ENCODE results near the gene ENTPD8.

The ENTPD8 gene

GRCh38 chr9:137447722-137448601, 6.8 kb upstream of the ENTPD8 start:
- no peak for DNase-seq (ENCODE audit: low read depth in 2 of 2)

DNA sequence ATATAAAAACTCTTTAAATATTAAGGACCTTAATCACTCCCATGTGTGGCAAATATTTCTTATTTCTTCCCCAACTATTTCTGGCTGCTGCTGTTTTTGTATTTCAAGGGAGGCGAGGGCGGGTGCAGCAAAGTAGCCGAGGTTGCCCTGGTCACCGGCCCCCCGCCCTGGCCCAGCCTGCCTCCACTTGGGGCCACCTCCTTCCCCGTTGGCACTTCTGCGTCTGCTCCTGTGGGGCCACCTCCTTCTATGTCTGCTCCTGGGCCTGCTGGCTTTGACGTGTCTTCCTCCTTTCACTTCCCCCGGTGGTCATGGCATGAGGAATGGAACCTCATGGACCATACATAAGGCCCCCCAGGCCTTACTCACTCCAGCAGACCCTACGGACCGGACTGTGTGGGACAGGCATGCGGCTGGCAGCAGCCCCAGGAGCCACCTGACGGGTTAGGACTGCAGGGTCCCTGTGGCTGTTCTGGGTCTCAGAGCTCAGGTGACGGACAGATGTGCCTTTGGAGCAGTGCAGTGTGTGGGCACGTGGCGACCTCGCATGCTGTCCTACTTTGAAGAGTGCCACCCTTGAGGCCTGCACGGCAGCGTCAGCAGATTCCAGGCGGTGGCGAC, 5.8 kb upstream of the ENTPD8 start:
- no peak for DNase-seq (ENCODE audit: low read depth in 2 of 2)

GRCh38 chr9:137445930-137446431, 4.8 kb upstream of the ENTPD8 start:
- no peak for DNase-seq (ENCODE audit: low read depth in 2 of 2)

DNA sequence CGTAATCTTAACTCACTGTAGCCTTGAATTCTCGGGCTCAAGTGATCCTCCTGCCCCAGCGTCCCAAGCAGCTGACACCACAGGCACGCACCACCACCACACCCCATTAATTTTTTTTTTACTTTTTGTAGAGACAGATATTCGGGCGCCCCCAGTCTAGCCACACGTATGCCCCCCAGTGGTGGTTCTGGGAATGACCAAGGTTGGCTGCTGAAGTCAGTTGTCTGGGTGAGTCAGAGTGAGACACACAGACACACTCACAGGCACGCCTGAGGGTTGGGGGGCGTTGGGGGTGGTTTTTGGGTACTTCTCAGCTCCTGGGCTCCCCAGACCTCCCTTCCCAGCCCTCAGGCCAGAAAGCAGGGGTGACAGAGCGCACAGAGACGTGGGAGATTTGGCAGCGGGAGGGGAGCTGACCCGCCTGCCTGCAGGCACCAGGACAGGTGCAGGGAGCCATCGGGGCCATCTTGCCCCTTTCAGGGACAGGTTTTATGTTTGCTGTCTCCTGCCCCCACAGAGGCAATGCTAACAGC, 4.2 kb upstream of the ENTPD8 start:
- peak; percentile 73 to 81 for DNase-seq (ENCODE audit: low read depth in 2 of 2)

DNA sequence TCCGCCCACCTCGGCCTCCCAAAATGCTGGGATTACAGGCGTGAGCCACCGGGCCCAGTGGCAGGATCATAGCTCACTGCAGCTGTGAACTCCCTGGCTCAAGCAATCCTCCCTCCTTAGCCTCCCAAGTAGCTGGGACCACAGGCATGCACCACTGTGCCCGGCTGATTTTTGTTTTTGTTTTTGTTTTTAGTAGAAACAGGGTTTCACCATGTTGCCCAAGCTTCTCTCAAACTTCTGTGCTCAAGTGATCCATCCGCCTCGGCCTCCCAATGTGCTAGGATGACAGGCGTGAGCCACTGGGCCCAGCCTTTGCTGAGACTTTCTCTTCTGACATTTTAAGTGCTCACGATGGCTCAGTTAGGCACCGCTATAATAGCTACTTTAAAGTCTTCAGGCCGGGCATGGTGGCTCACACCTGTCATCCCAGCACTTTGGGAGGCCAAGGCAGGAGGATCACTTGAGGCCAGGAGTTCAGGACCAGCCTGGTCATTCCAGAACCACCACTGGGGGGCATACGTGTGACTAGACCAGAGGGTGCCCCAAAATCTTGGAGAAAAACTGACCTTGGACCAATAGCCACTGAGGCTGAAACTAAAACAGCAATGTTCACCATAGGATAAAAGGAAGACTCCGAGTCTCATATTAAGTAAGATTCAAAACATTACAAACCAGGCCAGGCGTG, 3.1 kb upstream of the ENTPD8 start:
- no peak for DNase-seq (ENCODE audit: low read depth in 2 of 2)

DNA sequence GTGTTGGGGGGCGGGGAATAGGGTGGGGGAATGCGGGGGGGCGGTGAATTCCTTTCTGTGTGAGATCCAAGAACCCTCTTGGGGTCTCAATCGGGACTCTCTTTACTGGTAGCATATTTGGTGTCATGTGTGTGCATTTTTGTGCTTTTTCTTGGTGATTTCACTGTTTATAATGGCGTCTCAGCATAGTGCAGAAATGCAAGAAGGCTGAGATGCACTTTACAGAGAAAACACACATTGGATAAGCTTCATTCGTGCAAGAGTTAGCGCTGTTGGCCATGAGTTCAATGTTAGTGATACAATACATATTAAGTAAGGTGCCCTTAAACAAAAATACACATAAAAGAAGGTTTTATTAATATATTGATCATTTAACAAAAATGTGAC, 771 bp upstream of the ENTPD8 start:
- no peak for DNase-seq (ENCODE audit: low read depth in 2 of 2)

DNA sequence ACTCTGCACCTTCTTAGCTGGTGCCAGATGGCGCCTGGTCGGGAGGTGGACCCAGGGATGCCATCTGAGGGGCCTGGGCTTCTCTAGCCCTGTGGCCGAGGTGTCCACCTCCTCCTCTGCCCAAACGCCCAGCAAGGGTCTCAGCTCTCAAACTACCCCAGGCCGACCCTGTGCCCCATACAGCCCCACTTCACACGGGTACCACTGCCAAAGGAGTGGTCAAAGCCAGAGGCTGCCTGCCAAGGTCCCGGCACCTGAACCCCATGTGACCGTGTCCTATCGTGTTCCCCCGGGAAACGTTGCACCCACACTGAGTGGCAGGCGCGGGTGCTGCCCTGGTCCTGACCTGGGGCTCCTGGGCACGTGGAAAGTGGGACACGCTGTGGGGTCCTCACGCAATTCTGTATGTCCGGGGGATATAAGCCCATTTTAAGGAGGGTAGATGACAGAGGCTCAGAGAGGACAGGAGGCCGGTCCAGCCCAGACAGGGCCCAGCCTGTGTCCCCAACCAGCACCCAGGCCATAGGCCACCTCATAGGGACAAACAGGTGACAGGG, 1.9 kb downstream of the ENTPD8 start:
- DNase-seq (ENCODE audit: low read depth in 2 of 2), result no peak

GRCh38 chr9:137438591-137439157, 2.5 kb downstream of the ENTPD8 start:
- no peak for DNase-seq (ENCODE audit: low read depth in 2 of 2)

- DNase-seq (ENCODE audit: low read depth in 2 of 2), result no peak
Observed at GRCh38 chr9:137437691-137438590, 3.2 kb downstream of the ENTPD8 start.

GRCh38 chr9:137436761-137437600, 4.2 kb downstream of the ENTPD8 start:
- no peak for DNase-seq (ENCODE audit: low read depth in 2 of 2)

GRCh38 chr9:137435980-137436760, 5.0 kb downstream of the ENTPD8 start:
- DNase-seq (ENCODE audit: low read depth in 2 of 2), result no peak

DNA sequence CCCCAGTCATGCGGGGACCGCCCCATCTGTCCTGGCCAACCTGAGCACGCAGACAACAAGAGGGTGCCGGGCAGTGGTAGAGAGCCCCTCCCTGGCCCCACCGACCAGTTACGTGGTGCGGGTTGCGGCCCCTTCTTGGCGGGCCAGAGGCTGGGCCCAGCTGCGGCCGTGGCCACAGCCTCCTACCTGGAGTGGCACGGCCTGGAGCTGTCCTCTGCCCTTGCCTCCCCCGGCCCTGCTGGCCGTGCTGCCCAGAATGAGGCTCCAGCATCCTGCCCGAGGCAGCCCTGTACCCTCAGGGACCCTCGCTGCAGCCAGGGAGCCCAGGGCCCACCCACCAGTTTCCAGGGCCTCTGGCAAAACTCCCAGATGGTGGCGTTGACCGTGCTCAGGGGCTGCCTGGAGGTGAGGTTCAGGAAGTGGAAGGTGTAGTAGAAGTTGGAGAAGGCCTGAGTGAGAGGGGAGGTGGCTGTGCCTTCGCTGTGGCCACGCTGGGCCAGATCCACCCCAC, 5.7 kb downstream of the ENTPD8 start:
- DNase-seq (ENCODE audit: low read depth in 2 of 2), result no peak

DNA sequence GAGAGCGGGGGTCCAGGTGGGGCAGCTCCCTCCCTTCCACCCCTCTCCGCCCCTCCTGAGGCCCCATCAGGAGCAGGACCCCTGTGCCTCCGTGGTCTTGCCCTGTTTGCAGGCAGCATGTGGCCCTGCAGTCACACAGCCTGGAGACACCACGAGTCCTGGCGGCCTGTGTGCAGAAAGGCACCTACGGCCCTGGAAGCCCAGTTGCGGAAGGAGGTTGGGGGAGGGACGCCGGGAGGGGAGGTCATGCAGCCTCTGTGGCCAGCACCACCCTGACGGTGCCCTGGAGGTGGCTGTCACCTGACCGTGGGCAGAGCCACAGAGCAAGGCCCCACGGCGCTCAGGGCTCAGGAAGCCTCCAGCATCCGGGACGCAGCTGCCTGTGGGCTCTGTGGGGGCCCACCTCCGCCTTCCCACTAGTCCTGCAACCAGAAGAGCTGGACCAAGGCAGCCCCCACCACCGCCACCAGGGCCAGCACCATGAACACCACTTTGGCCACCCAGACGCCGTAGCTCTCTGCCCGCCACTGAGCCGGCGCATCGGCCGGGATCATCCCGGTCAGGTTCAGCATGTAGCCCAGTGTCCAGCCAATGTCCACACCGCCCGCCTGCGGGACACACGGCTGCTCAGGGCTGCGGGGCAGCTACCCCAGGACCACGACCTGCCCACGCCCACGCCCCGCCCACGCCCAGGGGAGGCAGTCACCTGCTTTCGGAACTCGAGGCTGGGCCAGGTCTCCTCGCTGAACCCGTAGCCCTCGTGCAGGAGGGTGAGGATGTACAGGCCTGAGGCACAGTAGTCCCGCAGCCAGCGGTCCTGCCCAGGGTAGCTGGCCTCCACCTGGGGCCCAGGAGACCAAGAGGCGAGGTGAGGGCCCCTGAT, 6.4 kb downstream of the ENTPD8 start:
- no peak for DNase-seq (ENCODE audit: low read depth in 2 of 2)

DNA sequence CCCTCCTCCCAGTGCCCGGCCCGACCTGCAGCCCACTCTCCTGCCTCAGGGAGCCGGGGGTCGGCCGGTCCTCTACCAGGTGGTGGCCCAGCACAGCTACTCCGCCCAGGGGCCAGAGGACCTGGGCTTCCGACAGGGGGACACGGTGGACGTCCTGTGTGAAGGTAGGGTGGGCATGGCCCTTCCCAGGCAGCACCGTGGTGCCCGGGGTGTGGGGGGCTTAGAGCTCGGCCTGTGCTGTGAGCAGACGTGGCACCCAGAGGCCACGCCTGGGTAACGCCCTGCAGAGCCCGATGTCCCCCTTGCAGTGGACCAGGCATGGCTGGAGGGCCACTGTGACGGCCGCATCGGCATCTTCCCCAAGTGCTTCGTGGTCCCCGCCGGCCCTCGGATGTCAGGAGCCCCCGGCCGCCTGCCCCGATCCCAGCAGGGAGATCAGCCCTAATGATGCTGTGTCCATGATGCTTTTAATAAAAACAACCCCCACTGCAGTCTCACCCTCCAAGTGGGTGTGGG, 7.2 kb downstream of the ENTPD8 start:
- DNase-seq (ENCODE audit: low read depth in 2 of 2), result no peak

GRCh38 chr9:137433349-137433915, 7.7 kb downstream of the ENTPD8 start:
- no peak for DNase-seq (ENCODE audit: low read depth in 2 of 2)

GRCh38 chr9:137432687-137433348, 8.3 kb downstream of the ENTPD8 start:
- DNase-seq (ENCODE audit: low read depth in 2 of 2), result no peak

Measured in stimulated activated CD8-positive, alpha-beta memory T cell treated with anti-CD3 and anti-CD28 coated beads, Interleukin-7, amount 100 ng/mL, for 4 hours (primary cell).